H9 (cell line): ENCODE data around the gene TRPV4. TPM values are rescaled to one million over a fixed set of nuclear protein-coding genes. Genes with fewer than 3 reads are reported as not detected.

ENCODE experiments used
- DNase-seq: peaks from one replicate; pipeline ENCODE4 v3.0.0-alpha.2; 2017
- H2AFZ ChIP-seq: one replicate; pipeline ENCODE4 v1.6.1; 2013; ENCODE audit warnings: mild to moderate bottlenecking, low read length, control low read depth, moderate library complexity
- H2AK5ac ChIP-seq: 2 replicates; pipeline ENCODE4 v1.6.1; 2013; ENCODE audit warnings: low read length, control low read depth, mixed read lengths; ENCODE audit not compliant: insufficient read length
- H2BK120ac ChIP-seq: one replicate; pipeline ENCODE4 v1.6.1; 2013; ENCODE audit warnings: low read depth, mild to moderate bottlenecking, low read length, control low read depth, inconsistent platforms; ENCODE audit not compliant: poor library complexity, severe bottlenecking
- H2BK12ac ChIP-seq: 2 replicates; pipeline ENCODE4 v1.6.1; 2013; ENCODE audit warnings: low read length, control low read depth, mixed read lengths, low read depth; ENCODE audit not compliant: insufficient read length
- H2BK15ac ChIP-seq: 2 replicates; pipeline ENCODE4 v1.6.1; 2013; ENCODE audit warnings: low read depth, low read length, control low read depth
- H2BK20ac ChIP-seq: one replicate; pipeline ENCODE4 v1.6.1; 2013; ENCODE audit warnings: low read depth, mild to moderate bottlenecking, low read length, control low read depth, inconsistent platforms; ENCODE audit not compliant: poor library complexity, severe bottlenecking
- H2BK5ac ChIP-seq: 2 replicates; pipeline ENCODE4 v1.6.1; 2013; ENCODE audit warnings: low read length, control low read depth, mixed read lengths; ENCODE audit not compliant: insufficient read length
- H3K14ac ChIP-seq: 2 replicates; pipeline ENCODE4 v1.6.1; 2013; ENCODE audit warnings: low read length, control low read depth; ENCODE audit not compliant: insufficient read depth
- H3K18ac ChIP-seq: 2 replicates; pipeline ENCODE4 v1.6.1; 2013; ENCODE audit warnings: low read depth, mild to moderate bottlenecking, mixed read lengths, low read length, control low read depth; ENCODE audit not compliant: insufficient read length
- H3K23ac ChIP-seq: 2 replicates; pipeline ENCODE4 v1.6.1; 2013; ENCODE audit warnings: low read length, control low read depth, mixed read lengths, low read depth; ENCODE audit not compliant: insufficient read length
- H3K23me2 ChIP-seq: 2 replicates; pipeline ENCODE4 v1.6.1; 2013; ENCODE audit warnings: low read depth, mild to moderate bottlenecking, mixed read lengths, low read length, control low read depth; ENCODE audit not compliant: insufficient read length, poor library complexity, severe bottlenecking
- H3K27ac ChIP-seq: 2 replicates; pipeline ENCODE4 v1.5.1; 2013; ENCODE audit warnings: low read length, control low read depth, mixed read lengths, low read depth; ENCODE audit not compliant: insufficient read length
- H3K27me3 ChIP-seq: 2 replicates; pipeline ENCODE4 v1.6.1; 2013; ENCODE audit warnings: low read length, control low read depth, inconsistent platforms; ENCODE audit not compliant: insufficient read depth
- H3K4ac ChIP-seq: 2 replicates; pipeline ENCODE4 v1.6.1; 2013; ENCODE audit warnings: low read depth, mild to moderate bottlenecking, control low read depth, inconsistent platforms, low read length, moderate library complexity
- H3K4me1 ChIP-seq: 2 replicates; pipeline ENCODE4 v1.6.1; 2013; ENCODE audit warnings: low read length, control low read depth, inconsistent platforms; ENCODE audit not compliant: insufficient read depth
- H3K4me2 ChIP-seq: 2 replicates; pipeline ENCODE4 v1.6.1; 2013; ENCODE audit warnings: low read length, control low read depth, mixed read lengths; ENCODE audit not compliant: insufficient read length, insufficient read depth
- H3K56ac ChIP-seq: 2 replicates; pipeline ENCODE4 v1.6.1; 2013; ENCODE audit warnings: low read depth, mild to moderate bottlenecking, mixed read lengths, low read length, control low read depth; ENCODE audit not compliant: insufficient read length
- H3K79me1 ChIP-seq: 2 replicates; pipeline ENCODE4 v1.6.1; 2013; ENCODE audit warnings: low read depth, mild to moderate bottlenecking, moderate library complexity, low read length, control low read depth, inconsistent platforms; ENCODE audit not compliant: insufficient read depth, poor library complexity, severe bottlenecking
- H3K79me2 ChIP-seq: 2 replicates; pipeline ENCODE4 v1.6.1; 2013; ENCODE audit warnings: low read length, control low read depth, inconsistent platforms; ENCODE audit not compliant: insufficient read depth
- H3K9ac ChIP-seq: 2 replicates; pipeline ENCODE4 v1.6.1; 2013; ENCODE audit warnings: low read length, control low read depth, mixed read lengths; ENCODE audit not compliant: insufficient read length; ENCODE audit errors: extremely low read depth
- H3K9me3 ChIP-seq: one replicate; pipeline ENCODE4 v1.6.1; 2013; ENCODE audit warnings: low read depth, low read length, inconsistent platforms; ENCODE audit not compliant: control insufficient read depth
- H3T11ph ChIP-seq: one replicate; pipeline ENCODE4 v1.6.1; 2013; ENCODE audit warnings: mild to moderate bottlenecking, low read length, control low read depth, inconsistent platforms
- H4K20me1 ChIP-seq: one replicate; pipeline ENCODE4 v1.6.1; 2013; ENCODE audit not compliant: control insufficient read depth, insufficient read length, insufficient read depth
- H4K5ac ChIP-seq: 2 replicates; pipeline ENCODE4 v1.6.1; 2013; ENCODE audit warnings: low read depth, mild to moderate bottlenecking, mixed read lengths, low read length, control low read depth; ENCODE audit not compliant: insufficient read length
- H4K8ac ChIP-seq: replicated peaks from 2 replicates; pipeline ENCODE4 v1.6.1; 2013; ENCODE audit warnings: low read length, control low read depth, mixed read lengths, low read depth; ENCODE audit not compliant: insufficient read length
- H4K91ac ChIP-seq: 2 replicates; pipeline ENCODE4 v1.6.1; 2013; ENCODE audit warnings: low read depth, mild to moderate bottlenecking, moderate library complexity, mixed read lengths, low read length, control low read depth; ENCODE audit not compliant: insufficient read length
- H3K27ac Mint-ChIP-seq, 3 experiments: 2 replicates in 2 of 3; 3 replicates in 1 of 3; pipeline ENCODE4 v1.8.0; 2020 to 2021; ENCODE audit warnings: mixed read lengths in 3 of 3, mild to moderate bottlenecking in 1 of 3, moderate library complexity in 1 of 3
- H3K27me3 Mint-ChIP-seq: 2 replicates; pipeline ENCODE4 v1.8.0; 2021; ENCODE audit warnings: low read depth, mild to moderate bottlenecking, moderate library complexity, mixed read lengths
- H3K36me3 Mint-ChIP-seq, 3 experiments: 2 replicates in 2 of 3; 3 replicates in 1 of 3; pipeline ENCODE4 v1.8.0; 2020 to 2021; ENCODE audit warnings: low read depth in 3 of 3, mixed read lengths in 3 of 3; ENCODE audit not compliant: insufficient read depth in 1 of 3
- H3K4me1 Mint-ChIP-seq, 2 experiments: 2 replicates each; pipeline ENCODE4 v1.8.0; 2020; ENCODE audit warnings: mixed read lengths in 2 of 2
- H3K4me3 Mint-ChIP-seq, 2 experiments: 2 replicates in 1 of 2; 3 replicates in 1 of 2; pipeline ENCODE4 v1.8.0; 2020 to 2021; ENCODE audit warnings: mild to moderate bottlenecking in 2 of 2, mixed read lengths in 2 of 2, moderate library complexity in 1 of 2
- H3K9me3 Mint-ChIP-seq, 2 experiments: 2 replicates in 1 of 2; 3 replicates in 1 of 2; pipeline ENCODE4 v1.8.0; 2020; ENCODE audit warnings: mild to moderate bottlenecking in 2 of 2, mixed read lengths in 2 of 2, moderate library complexity in 1 of 2
- WGBS: extraction: QIAGEN DNeasy Blood & Tissue Kit; methylation state at CpG from one replicate; pipeline ENCODE4 v1.1.7; 2013; ENCODE audit warnings: missing lambda C conversion rate, low lambda C conversion rate, mixed read lengths; ENCODE audit not compliant: insufficient read length; ENCODE audit errors: extremely low coverage; 5-methylcytosine and 5-hydroxymethylcytosine counted together
- total RNA-seq: library from RNA; stranded (reverse); gene quantifications from 2 replicates; pipeline ENCODE4 v1.2.1, GENCODE V29; 2021
- TF ChIP-seq, protein P1 (sequence below): fragments of 200-600 bp; sonication (generic); conservative IDR thresholded peaks from 3 replicates; pipeline ENCODE4 v1.8.0; 2021; ENCODE audit warnings: antibody characterized with exemption, mild to moderate bottlenecking

TRPV4 gene
- total RNA-seq, 1 experiment from 2014 or later = 4.9 TPM

DNA sequence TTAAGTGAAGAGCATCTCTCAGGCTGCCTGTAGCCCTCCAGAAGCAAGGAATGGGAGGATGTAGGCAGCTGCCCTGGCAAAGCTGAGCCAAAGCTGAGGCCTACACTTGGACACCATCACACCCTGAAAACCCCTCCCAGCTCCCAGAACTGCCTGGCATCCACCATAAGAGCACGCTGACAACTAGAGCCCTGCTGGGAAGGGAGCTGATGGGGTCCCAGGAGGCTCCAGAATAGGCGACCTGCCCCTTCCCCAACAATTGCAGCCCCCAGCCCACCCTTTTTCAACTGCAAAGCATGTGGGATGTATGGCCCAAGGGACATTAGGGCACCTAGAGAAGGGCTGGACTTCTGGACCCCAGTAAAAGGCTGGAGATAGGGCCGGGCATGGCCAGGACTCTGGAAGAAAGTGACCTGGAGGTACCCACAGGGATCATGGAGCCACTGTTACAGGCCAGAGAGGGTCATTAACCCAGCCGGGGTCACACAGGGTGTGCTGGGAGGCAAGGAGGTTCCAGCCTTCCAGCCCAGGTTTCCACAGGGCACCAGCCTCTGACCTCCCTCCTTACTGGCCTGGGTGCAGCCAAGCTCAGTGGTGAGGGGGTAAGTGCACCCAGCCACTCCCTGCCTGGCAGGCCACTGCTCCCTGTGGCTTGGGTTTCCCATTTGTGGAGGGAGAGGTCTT lies 91.8 kb downstream of the TRPV4 start:
- Histone ChIP-seq H3K23me2 (no peaks in the 10 kb centered on the region), H2BK5ac (no peak overlapping the region), H3K4me2 (no peak overlapping the region), H3K27ac (no peak overlapping the region), H2AFZ (no peak overlapping the region), H4K5ac (no peak overlapping the region), H4K8ac (no peak overlapping the region), H2BK20ac (no peak overlapping the region), H3K23ac (no peak overlapping the region), H2BK120ac (no peak overlapping the region), H4K20me1 (no peaks in the 10 kb centered on the region), H2AK5ac (no peak overlapping the region), H3K9ac (no peak overlapping the region), H3K56ac (no peak overlapping the region), H3K18ac (no peak overlapping the region), H2BK12ac (no peak overlapping the region), H3K27me3 (no peaks in the 10 kb centered on the region), H3K4me1 (no peaks in the 10 kb centered on the region; the same call in 1 of the 2 replicates), H3K4ac (no peak overlapping the region), H3K79me1 (no peaks in the 10 kb centered on the region), H3K79me2 (no peaks in the 10 kb centered on the region), H3K14ac (no peak overlapping the region; the same call in 1 of the 2 replicates), H3T11ph (no peak overlapping the region), H4K91ac (no peak overlapping the region), H2BK15ac (no peak overlapping the region), H3K9me3 (no peaks in the 10 kb centered on the region)
- TF ChIP-seq, protein P1, sequence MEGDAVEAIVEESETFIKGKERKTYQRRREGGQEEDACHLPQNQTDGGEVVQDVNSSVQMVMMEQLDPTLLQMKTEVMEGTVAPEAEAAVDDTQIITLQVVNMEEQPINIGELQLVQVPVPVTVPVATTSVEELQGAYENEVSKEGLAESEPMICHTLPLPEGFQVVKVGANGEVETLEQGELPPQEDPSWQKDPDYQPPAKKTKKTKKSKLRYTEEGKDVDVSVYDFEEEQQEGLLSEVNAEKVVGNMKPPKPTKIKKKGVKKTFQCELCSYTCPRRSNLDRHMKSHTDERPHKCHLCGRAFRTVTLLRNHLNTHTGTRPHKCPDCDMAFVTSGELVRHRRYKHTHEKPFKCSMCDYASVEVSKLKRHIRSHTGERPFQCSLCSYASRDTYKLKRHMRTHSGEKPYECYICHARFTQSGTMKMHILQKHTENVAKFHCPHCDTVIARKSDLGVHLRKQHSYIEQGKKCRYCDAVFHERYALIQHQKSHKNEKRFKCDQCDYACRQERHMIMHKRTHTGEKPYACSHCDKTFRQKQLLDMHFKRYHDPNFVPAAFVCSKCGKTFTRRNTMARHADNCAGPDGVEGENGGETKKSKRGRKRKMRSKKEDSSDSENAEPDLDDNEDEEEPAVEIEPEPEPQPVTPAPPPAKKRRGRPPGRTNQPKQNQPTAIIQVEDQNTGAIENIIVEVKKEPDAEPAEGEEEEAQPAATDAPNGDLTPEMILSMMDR = no peak
- H3K9me3 Mint-ChIP-seq = no peaks in the 10 kb centered on the region; a peak in 2 of 5 replicates
- H3K27ac Mint-ChIP-seq = no peak overlapping the region
- H3K36me3 Mint-ChIP-seq = no peaks in the 10 kb centered on the region
- peaks cover 3% of the 10 kb centered on the region for H3K27me3 Mint-ChIP-seq
- peak; percentile 23 for DNase-seq
- no peak overlapping the region for H3K4me3 Mint-ChIP-seq
- peaks cover 15 to 28% of the 10 kb centered on the region in 2 experiments for H3K4me1 Mint-ChIP-seq
- no CpG with 5 or more reads among the region's 4 CpGs for WGBS
